OCI-LY7 (cell line): ENCODE results near the gene CEP192.

Source experiments
- EZH2phosphoT487 ChIP-seq: fragments of 200-600 bp; sonication (generic); IDR thresholded peaks from 2 replicates; pipeline ENCODE4 v1.6.1; 2018; ENCODE audit warnings: low read depth, borderline replicate concordance, mild to moderate bottlenecking, mixed run types, antibody characterized with exemption, low read length, moderate library complexity, mixed read lengths
- TF ChIP-seq, protein P1 (sequence below): fragments of 200-600 bp; sonication (generic); conservative IDR thresholded peaks from 2 replicates; pipeline ENCODE4 v1.5.1; 2014; ENCODE audit warnings: mild to moderate bottlenecking, antibody characterized with exemption, low read length, moderate library complexity, mixed read lengths

DNA sequence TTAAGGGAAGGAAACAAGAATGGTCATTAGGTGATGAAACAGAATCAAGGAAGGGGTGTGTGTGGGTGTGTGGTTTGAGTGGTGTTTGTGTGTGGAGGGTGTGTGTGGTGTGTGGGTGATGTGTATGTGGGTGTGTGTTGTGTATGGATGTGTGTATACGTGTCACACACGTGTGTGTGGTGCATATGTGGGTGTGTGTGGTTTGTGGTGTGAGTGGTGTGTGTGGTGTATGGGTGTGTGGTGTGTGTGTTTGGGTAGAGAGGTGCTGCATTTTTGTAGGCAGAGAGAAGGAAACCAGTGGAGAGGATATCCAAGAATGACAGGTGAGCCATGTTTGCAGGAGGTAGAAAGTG, 1.1 kb upstream of the CEP192 start:
- TF ChIP-seq, protein P1, sequence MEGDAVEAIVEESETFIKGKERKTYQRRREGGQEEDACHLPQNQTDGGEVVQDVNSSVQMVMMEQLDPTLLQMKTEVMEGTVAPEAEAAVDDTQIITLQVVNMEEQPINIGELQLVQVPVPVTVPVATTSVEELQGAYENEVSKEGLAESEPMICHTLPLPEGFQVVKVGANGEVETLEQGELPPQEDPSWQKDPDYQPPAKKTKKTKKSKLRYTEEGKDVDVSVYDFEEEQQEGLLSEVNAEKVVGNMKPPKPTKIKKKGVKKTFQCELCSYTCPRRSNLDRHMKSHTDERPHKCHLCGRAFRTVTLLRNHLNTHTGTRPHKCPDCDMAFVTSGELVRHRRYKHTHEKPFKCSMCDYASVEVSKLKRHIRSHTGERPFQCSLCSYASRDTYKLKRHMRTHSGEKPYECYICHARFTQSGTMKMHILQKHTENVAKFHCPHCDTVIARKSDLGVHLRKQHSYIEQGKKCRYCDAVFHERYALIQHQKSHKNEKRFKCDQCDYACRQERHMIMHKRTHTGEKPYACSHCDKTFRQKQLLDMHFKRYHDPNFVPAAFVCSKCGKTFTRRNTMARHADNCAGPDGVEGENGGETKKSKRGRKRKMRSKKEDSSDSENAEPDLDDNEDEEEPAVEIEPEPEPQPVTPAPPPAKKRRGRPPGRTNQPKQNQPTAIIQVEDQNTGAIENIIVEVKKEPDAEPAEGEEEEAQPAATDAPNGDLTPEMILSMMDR, result no peak
- TF ChIP-seq EZH2phosphoT487, result no peak
